ENCODE measurements around the gene ANO4.
"Not testable (repeated sequence)": the region's sequence is repeated elsewhere in the genome, so short reads cannot be mapped to it uniquely, and the experiment has no call there.

The ANO4 gene

DNA sequence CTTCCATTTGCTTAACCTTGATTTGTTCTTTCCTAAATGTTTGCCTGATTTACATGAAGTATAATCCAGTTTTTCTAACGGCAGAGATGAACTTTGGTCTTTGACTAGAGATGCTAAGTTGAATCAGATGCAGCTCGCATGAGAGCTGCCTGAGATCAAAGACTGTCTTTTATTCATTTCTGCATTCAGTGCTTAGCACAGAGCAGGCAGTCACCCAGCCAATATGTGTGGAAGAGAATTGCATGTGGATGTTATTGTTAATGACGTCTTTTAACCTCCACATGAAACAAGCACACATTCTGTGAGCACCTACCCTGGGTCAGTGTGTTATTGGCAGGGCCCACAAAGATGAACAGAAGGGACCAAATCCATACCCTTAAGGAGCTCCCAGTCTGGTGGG lies 316.3 kb downstream of the ANO4 start:
- no peak for DNase-seq

DNA sequence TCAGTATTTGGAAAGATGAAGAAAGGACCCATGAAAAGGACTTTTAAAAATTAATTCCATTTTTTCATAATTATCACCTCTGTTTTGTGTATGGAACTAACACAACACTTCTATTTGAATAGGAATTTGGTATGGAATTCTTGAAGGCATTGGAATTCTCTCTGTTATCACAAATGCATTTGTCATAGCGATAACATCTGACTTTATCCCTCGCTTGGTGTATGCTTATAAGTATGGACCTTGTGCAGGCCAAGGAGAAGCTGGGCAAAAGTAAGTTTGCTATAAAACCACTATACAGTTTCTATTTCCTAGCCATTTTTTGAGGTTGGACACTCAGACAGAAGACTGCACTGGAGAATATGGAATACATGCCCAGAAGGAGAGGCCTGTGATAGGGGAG lies 316.9 kb downstream of the ANO4 start:
- DNase-seq: no peak

DNA sequence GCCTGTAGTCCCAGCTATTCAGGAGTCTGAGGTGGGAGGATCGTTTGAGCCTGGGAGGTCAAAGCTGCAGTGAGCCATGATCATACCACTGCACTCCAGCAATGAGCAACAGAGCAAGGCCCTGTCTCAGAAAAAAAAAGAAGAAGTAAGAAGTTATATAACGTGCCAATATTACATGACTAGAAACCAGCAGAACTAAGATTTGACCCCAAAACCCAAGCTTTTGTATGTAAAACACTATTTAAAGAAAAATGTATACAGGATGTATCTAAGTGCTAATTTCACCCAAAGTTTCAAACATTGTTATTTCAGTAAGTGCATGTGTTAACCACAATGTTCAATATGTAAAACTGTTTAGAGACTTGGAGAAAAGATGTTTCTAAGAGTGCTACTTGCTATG lies 320.8 kb downstream of the ANO4 start:
- DNase-seq: no peak

DNA sequence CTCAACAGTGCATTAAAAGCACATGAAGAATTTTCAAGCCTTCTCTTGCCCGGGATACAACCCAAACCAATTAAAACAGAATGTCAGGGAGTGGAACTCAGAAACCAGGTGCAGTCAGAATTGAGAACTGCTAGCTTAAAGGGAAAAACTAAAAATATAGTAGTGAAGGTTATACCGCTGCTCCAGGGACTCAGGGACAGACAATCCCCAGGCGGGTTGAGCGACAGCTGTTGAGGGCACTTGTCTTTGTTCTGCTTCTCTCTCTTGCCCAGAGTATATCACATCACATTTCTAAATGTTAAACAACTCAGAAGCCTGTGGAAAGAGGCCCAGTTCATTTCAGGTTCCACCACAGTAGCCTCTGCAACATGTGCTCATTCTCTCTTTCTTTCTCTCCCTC lies 322.3 kb downstream of the ANO4 start:
- peak; percentile 22 for DNase-seq

DNA sequence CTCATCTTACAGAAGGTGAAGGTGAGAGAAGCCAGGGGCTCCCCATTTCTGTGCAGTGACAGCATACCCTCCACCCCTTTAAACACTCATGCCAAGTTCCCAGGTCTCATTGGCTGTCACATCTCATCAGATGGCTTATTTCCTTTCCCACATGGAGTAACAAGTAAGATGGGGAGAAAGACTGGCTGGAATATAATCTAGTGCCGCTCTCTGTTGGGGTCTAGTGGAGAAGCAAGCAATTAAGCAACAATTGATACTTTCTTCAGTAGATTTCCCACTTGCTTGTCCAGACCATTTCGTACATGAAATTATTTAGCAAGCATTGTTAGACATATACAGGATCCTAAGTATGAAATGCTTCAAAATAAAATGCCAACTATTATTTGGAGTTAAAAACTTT lies 323.3 kb downstream of the ANO4 start:
- no peak for DNase-seq

DNA sequence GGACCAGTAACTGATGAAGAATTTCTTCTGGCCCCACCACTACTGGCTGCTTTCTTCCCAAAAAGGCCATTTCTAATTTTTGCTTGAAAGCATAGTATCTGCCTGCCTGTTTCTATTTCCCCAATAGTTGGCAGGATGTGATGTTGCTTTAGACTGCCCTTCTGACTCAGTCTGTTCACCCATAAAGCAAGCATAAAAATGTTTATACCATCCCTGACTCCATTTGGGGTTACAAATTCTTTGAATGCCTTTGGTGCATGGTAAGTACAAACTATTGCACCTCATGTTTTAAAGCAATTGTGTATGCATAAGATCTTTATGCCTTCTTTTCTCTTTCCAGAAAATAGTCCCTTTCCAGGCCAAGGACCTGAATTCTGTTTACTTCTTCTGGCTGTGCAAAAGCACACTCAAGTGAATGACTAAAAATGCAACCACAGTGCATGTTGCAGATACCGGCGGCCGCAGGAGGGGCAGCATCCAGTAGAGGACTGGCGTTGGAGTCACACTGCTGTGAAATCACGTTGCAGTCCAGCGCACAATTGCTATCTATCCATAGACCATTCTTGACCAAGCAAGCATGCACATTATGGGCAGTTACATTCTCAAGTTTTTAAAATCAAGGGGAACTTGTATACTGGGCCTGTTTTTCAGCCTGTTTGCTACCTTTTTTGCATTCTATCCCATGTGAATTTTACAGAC lies 333.1 kb downstream of the ANO4 start:
- no peak for DNase-seq

DNA sequence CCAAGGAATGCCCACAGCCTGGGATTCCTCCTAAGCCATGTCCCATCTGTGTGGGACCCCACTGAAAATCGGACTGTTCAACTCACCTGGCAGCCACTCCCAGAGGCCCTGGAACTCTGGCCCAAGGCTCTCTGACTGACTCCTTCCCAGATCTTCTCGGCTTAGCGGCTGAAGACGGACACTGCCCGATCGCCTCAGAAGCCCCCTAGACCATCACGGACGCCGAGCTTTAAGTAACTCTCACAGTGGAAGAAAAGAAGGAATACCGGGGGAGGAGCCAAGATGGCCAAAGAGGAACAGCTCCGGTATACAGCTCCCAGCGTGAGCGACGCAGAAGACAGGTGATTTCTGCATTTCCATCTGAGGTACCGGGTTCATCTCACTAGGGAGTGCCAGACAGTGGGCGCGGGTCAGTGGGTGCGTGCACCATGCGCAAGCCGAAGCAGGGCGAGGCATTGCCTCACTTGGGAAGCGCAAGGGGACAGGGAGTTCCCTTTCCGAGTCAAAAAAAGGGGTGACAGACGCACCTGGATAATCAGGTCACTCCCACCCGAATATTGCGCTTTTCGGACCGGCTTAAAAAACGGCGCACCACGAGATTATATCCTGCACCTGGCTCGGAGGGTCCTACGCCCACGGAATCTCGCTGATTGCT lies 351.3 kb downstream of the ANO4 start:
- not testable (repeated sequence) for DNase-seq

DNA sequence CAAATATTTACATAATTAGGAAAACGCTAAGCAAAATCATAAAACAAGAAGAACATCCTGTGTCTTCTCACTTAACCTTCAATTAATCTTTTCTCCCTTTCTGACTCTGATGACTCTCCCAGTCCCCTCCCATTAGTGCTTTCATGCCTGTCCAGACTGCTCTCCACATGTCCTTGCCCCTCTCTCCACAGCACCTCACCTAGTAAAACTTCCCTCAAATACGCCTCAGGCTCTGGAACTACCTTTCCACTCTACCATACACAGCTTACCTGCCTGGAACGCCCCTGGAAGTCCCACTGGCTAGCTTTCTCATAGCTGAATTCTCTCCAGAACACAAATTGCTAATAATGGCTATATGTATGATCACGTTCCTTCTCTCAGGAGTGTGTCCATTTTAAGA lies 370.7 kb downstream of the ANO4 start:
- no peak for DNase-seq

DNA sequence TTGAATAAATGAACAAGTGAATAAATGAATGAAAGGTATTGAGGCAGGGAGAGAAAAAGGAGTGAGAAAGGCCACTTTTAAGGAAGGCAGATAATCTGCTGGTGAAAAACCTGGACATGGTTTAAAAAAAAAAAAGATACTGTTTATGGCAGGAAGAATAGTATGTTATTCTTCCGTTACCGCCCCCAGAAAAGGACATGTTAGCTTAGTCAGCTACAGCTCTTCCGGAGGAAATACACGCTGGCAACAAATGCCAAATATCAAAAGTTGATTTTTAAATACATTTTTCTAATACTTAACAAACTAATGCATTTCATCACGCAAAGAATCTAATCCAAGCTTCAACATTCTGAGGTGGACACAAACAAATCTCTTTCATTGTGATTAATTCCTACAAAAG lies 372.3 kb downstream of the ANO4 start:
- DNase-seq: no peak

DNA sequence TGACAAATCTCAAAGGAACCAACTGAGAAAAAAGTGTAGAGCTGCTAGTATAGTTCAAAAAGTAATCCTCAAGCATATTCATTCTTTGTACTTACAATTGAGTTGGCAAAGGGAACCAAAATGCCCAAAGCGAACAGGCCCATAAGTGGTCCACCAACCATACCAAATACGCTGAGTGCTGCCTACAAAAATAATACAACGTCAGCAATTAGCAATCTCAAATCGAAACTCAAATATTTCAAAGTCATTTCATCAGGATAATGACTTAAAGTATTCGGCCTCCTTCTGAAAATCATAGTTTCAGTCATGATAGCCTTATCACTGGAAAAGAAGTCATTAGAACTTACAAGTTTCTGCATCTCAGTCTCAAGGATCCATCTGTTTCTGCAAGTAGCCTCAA lies 373.4 kb downstream of the ANO4 start:
- DNase-seq: no peak

DNA sequence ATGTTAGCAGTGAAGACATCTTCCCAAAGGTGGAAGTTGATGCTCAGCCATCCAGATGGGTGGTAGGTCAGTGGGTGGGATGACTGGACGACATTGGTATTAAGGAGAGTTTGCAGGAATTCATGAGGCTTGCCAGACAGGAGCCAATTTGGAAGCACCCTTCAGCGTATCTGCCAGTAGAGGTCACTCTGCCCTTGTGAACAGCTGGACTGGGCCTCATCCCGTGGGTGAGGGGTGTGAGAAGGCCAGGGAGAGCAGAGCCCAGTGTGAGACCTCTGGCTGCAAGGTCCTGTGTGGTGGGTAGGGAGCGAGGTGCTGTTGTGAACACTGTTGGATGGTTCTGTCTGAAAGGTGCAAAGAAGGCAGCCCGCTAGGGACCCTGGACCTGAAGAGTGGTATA lies 377.7 kb downstream of the ANO4 start:
- DNase-seq: no peak

DNA sequence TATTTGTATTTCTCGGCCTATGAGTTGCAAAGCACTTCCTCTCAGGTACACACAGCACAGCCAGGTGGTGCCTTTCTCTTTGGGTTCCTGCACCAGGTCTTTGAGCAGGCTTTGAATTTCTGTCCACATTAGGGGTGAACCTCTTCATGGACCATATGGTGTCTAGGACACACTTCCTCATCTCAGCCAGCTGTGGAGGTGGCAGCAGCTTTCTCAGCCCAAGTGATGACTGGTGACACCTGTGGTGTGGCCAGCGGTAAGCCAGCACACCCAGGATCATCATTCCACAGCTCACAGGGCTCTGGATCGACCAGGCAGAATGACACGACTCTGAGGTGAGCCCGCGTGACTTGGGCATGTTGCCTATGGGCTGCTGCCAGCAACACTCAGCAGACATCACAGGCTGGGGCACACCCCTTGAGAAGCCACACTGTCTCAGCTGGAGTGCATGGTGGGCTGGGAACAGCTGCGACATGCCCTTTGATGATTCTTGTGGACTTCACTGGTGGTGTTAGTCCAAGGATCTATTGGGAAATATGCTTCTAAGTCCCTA lies 378.7 kb downstream of the ANO4 start:
- no peak for DNase-seq

DNA sequence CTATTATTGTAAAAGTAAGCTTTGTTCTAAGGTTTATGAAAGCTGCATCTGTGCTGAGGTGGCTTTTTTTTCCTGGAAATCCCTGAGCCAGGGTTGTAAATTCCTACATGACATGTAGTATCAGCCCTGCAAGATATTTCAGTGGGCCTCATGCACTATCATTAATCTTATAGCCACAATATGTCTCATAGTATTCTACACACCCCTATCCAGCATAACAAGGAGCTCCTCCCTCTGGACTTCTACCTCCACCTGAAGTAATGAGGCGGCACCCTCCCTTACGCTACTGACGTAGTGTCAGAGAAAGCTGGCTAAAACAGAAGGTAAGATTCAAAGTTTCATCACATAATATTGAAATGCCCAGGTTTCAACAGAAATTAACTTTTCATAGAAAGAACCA lies 380.0 kb downstream of the ANO4 start:
- no peak for DNase-seq
